ENCODE results near the gene CASKIN2.
A peak's percentile ranks its signal among the peaks of the same experiment; 100 is the strongest.
"Not testable (repeated sequence)": the region's sequence is repeated elsewhere in the genome, so short reads cannot be mapped to it uniquely, and the experiment has no call there.

Gene CASKIN2

GRCh38 chr17:75459590-75460267 is 55.6 kb downstream of the CASKIN2 start:
- no peak for ATAC-seq

GRCh38 chr17:75459246-75459589 is 56.1 kb downstream of the CASKIN2 start:
- ATAC-seq, result no peak

- ATAC-seq, result peak in 1 of 2 donors; percentile 12
Observed at GRCh38 chr17:75457047-75457654, 58.2 kb downstream of the CASKIN2 start.

GRCh38 chr17:75456417-75457046 is 58.8 kb downstream of the CASKIN2 start, which contains the start of gene TMEM94:
Gene TMEM94, plus strand, starts transcription at chr17:75456635. Its CDS starts 15,271 bp downstream, at chr17:75471906.
- ATAC-seq, result peak; percentile 98 to 100

- ATAC-seq, result peak in 1 of 2 donors; percentile 5
Observed at GRCh38 chr17:75456039-75456416, 59.3 kb downstream of the CASKIN2 start.

- not testable (repeated sequence) for ATAC-seq
Observed at GRCh38 chr17:75454672-75455071, 60.7 kb downstream of the CASKIN2 start.

GRCh38 chr17:75454193-75454592 is 61.1 kb downstream of the CASKIN2 start:
- no peak for ATAC-seq

GRCh38 chr17:75450270-75450669 is 65.1 kb downstream of the CASKIN2 start:
- ATAC-seq, result no peak
